Kidney epithelial cell (primary cell): ENCODE data around the gene UBAC1. TPM values are rescaled to one million over a fixed set of nuclear protein-coding genes. Genes with fewer than 3 reads are reported as not detected.
"Not testable (repeated sequence)": the region's sequence is repeated elsewhere in the genome, so short reads cannot be mapped to it uniquely, and the experiment has no call there.

Source experiments
- DNase-seq: peaks from one replicate; pipeline ENCODE4 v3.0.0-alpha.2; 2010; ENCODE audit warnings: low read depth
- H3K27me3 ChIP-seq: 2 replicates; pipeline ENCODE4 v1.6.0; 2011; ENCODE audit warnings: low read length; ENCODE audit not compliant: control insufficient read depth, insufficient read depth
- H3K36me3 ChIP-seq: 2 replicates; pipeline ENCODE4 v1.5.1; 2011; ENCODE audit warnings: low read length; ENCODE audit not compliant: control insufficient read depth, insufficient read depth
- H3K4me3 ChIP-seq: 2 replicates; pipeline ENCODE4 v1.5.1; 2011; ENCODE audit warnings: low read depth, mild to moderate bottlenecking, control low read depth, low read length
- CTCF ChIP-seq: IDR thresholded peaks from 2 replicates; pipeline ENCODE4 v1.5.1; 2011; ENCODE audit warnings: mild to moderate bottlenecking, moderate library complexity, low read length, control low read depth, inconsistent platforms; ENCODE audit not compliant: insufficient read depth, poor library complexity, severe bottlenecking
- total RNA-seq: library from RNA; depleted of rRNA; stranded (reverse); fragments of >200 nt; gene quantifications from 2 replicates; pipeline ENCODE4 v1.2.3, GENCODE V29; 2015

Gene UBAC1
- total RNA-seq, 1 donor from 2014 or later, result 42.6 TPM

GRCh38 chr9:135896205-135896604 lies 65.0 kb downstream of the UBAC1 start:
- no peaks in the 10 kb centered on the region for H3K36me3 ChIP-seq
- no peak overlapping the region for H3K4me3 ChIP-seq
- H3K27me3 ChIP-seq, result no peaks in the 10 kb centered on the region
- DNase-seq, result no peak
- no peak for TF ChIP-seq CTCF

DNA sequence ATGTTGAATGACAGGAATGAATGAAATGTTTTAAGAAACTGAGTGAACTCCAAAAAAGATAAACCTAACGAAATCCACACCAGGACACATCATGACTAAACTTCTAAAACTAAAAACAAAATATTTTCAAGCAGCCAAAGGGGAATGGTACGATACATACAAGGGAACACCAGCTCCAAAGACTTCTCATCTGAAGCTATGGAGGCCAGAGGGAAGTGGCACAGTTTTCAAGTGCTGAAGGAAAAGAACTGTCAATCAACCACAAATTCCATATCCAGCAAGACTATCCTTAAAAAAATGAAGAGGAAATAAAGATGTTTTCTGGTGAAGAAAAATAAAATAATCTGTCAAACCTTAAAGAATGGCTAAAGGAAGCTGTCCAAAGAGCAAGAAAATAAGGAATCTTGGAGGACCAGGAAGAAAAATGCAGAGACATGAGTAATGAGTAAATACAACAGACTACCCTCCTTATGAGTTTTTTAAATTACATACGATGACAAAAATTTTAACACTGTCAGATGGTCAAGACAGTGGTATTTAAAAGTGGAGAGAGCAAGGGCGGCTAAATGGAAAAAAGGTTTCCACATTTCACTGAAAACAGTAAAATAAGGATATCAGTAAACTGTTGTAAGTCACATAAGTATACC lies 65.8 kb downstream of the UBAC1 start:
- H3K27me3 ChIP-seq, result no peaks in the 10 kb centered on the region
- DNase-seq, result no peak
- no peak overlapping the region for H3K4me3 ChIP-seq
- no peaks in the 10 kb centered on the region for H3K36me3 ChIP-seq
- TF ChIP-seq CTCF, result no peak

GRCh38 chr9:135893104-135893503 lies 68.1 kb downstream of the UBAC1 start:
- no peak for DNase-seq
- Histone ChIP-seq H3K36me3 (no peaks in the 10 kb centered on the region), H3K4me3 (no peak overlapping the region), H3K27me3 (no peaks in the 10 kb centered on the region)
- TF ChIP-seq CTCF, result no peak

DNA sequence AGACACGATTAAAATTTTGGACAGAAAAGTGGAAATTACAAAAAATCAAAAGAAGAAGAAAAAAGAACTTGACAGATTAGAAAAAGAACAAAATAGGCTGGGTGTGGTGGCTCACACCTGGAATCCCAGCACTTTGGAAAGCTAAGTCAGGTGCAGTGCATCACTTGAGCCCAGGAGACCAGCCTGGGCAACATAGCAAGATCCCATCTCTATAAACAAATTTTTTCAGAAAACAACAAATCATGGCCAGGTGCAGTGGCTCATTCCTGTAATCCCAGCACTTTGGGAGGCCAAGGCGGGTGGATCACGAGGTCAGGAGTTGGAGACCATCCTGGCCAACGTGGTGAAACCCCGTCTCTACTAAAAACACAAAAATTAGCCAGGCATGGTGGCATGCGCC lies 68.8 kb downstream of the UBAC1 start:
- not testable (repeated sequence) for H3K36me3 ChIP-seq, H3K27me3 ChIP-seq, H3K4me3 ChIP-seq, DNase-seq

DNA sequence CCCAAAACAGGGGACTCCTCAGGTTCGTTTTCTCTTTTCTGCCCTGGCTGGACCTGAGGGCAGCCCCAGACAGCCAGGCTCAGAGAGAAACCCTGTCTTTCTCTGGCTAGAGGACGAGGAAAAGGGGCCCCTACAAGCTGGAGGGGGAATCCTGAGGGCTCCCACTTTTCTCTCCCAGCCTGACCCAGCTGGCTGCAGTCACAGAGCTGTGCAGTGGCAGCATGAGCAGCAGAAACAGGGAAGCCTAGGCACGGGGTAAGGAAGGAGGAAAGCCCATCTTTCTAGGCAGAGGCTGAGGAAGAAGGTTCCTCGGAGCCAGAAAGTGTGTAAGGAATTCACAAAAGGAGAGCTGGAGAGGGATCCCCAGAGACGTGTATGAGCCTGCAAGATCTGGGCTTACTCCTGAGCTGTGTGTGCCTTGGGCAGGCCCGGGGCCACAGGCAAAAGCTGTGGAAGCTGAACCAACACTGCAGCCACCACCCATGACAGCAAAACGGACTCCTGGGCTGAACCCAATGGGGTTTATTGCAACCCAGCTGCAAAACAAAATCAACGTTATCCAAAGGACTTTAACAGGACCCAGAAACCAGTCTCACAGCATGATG lies 70.0 kb downstream of the UBAC1 start:
- DNase-seq, result no peak
- TF ChIP-seq CTCF, result no peak
- Histone ChIP-seq H3K36me3 (no peaks in the 10 kb centered on the region), H3K27me3 (no peaks in the 10 kb centered on the region), H3K4me3 (no peak overlapping the region)

GRCh38 chr9:135890190-135891026 lies 70.8 kb downstream of the UBAC1 start:
- Histone ChIP-seq H3K4me3 (no peak overlapping the region), H3K36me3 (no peaks in the 10 kb centered on the region), H3K27me3 (no peaks in the 10 kb centered on the region)
- no peak for TF ChIP-seq CTCF
- DNase-seq, result no peak
